CD4-positive, alpha-beta T cell (primary cell): ENCODE results near the gene TNNT2. TPM values are rescaled to one million over a fixed set of nuclear protein-coding genes. Genes with fewer than 3 reads are reported as not detected.

Source experiments
- ATAC-seq: fragments of 200-7000 bp; cut with Tn5 transposase; one replicate; pipeline ENCODE4 v1.10.0; 2022; ENCODE audit warnings: mild to moderate bottlenecking; ENCODE audit not compliant: poor library complexity
- CTCF ChIA-PET: fragments of 350-600 bp; sonication (Branson Sonifier 250); formaldehyde crosslinking; loops from one replicate; lab custom pipeline; 2021; ENCODE audit warnings: antibody characterized with exemption, inconsistent platforms; lab: Charles Lee
- POLR2A ChIA-PET: fragments of 350-600 bp; sonication (Branson Sonifier 250); formaldehyde crosslinking; loops from one replicate; lab custom pipeline; 2021; ENCODE audit warnings: antibody characterized with exemption, inconsistent platforms; lab: Charles Lee
- DNase-seq, 14 experiments: peaks; one replicate each; pipeline ENCODE4 v3.0.0-alpha.2; 2013 to 2020; ENCODE audit warnings: mixed read lengths in 2 of 14
- H3K27ac ChIP-seq, 2 donors: one replicate each; pipeline versions ENCODE4 v1.5.1 to v1.7.0; 2013; ENCODE audit warnings: low read length in 2 of 2, low read depth in 1 of 2, mild to moderate bottlenecking in 1 of 2
- H3K27me3 ChIP-seq, 2 experiments: 1 replicate in 1 of 2; 2 replicates in 1 of 2; pipeline versions ENCODE4 v1.6.1 to v1.7.0; 2013; ENCODE audit warnings: low read length in 2 of 2, control low read depth in 1 of 2, mild to moderate bottlenecking in 1 of 2, moderate library complexity in 1 of 2; ENCODE audit not compliant: insufficient read depth in 2 of 2, control insufficient read depth in 1 of 2
- H3K36me3 ChIP-seq: one replicate; pipeline ENCODE4 v1.6.1; 2013; ENCODE audit warnings: low read length, control low read depth; ENCODE audit not compliant: insufficient read depth
- H3K4me1 ChIP-seq: one replicate; pipeline ENCODE4 v1.6.1; 2013; ENCODE audit warnings: low read length, control low read depth; ENCODE audit not compliant: insufficient read depth
- H3K4me3 ChIP-seq: one replicate; pipeline ENCODE4 v1.5.1; 2013; ENCODE audit warnings: mild to moderate bottlenecking, low read length, moderate library complexity
- H3K9me3 ChIP-seq, 2 experiments: 1 replicate in 1 of 2; 2 replicates in 1 of 2; pipeline versions ENCODE4 v1.6.1 to v1.7.0; 2013; ENCODE audit warnings: low read length in 2 of 2, mild to moderate bottlenecking in 2 of 2, control low read depth in 1 of 2, moderate library complexity in 1 of 2; ENCODE audit not compliant: control insufficient read depth in 1 of 2, insufficient read depth in 1 of 2
- H3K27ac Mint-ChIP-seq: one replicate; pipeline ENCODE4 v1.8.0; 2020; ENCODE audit warnings: mixed read lengths
- H3K27me3 Mint-ChIP-seq: one replicate; pipeline ENCODE4 v1.8.0; 2021; ENCODE audit warnings: mixed read lengths
- H3K36me3 Mint-ChIP-seq: one replicate; pipeline ENCODE4 v1.8.0; 2021; ENCODE audit warnings: low read depth, mixed read lengths
- H3K4me1 Mint-ChIP-seq: one replicate; pipeline ENCODE4 v1.8.0; 2021; ENCODE audit warnings: low read depth, mixed read lengths
- H3K4me3 Mint-ChIP-seq: one replicate; pipeline ENCODE4 v1.8.0; 2020; ENCODE audit warnings: mild to moderate bottlenecking, mixed read lengths
- H3K9me3 Mint-ChIP-seq: one replicate; pipeline ENCODE4 v1.8.0; 2020; ENCODE audit warnings: mixed read lengths
- intact Hi-C, 2 experiments: fragments of 100-400 bp; cut with DNase I in 1 of 2; cut with micrococcal nuclease in 1 of 2; formaldehyde crosslinking; loops; one replicate each; pipeline versions ENCODE4 v1.15.1 to v1.9.0; 2023 to 2025; cut with DNase I, micrococcal nuclease
- total RNA-seq, 174 experiments: library from RNA in 2 of 174; stranded (reverse) in 2 of 174; gene quantifications; one replicate each; pipeline ENCODE4 v1.2.3 and lab custom pipeline; 2021 to 2026
- TF ChIP-seq, protein P1 (sequence below): fragments of 200-600 bp; IDR thresholded peaks from one replicate; pipeline ENCODE4 v1.8.0; 2022; ENCODE audit warnings: antibody characterized with exemption, mild to moderate bottlenecking

Gene TNNT2
- total RNA-seq, 2 experiments from 2014 or later, result not detected

DNA sequence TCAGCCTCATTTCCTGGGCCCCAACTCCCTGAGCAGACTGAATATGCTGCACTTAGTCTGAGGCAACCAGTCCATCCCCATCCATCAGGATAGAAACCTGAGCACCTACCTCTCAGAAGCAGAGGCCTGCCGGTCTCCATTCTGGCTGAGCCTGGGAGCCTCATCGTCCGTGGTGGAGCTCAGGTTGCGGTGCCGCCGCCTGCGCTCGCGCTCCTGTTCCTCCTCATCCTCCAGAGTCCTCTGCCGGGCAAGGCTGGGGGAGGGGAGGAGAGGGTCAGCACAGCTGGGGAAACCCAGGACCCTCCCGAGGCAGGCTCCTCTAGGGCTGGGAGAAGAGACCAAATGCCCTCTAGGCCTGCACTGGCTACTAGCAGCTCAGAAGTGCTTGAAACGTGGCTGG is 11.6 kb upstream of the TNNT2 start:
- DNase-seq (no peak), ATAC-seq (no peak)
- no peaks in the 10 kb centered on the region for H3K4me1 ChIP-seq
- no peak overlapping the region for H3K4me3 ChIP-seq
- no peaks in the 10 kb centered on the region for H3K4me1 Mint-ChIP-seq
- CTCF ChIA-PET, result no interaction called here
- H3K27me3 Mint-ChIP-seq, result peaks cover 23% of the 10 kb centered on the region
- no peak overlapping the region for H3K27ac ChIP-seq
- POLR2A ChIA-PET, result no interaction called here
- intact Hi-C loops, result no loop called here
- TF ChIP-seq, protein P1, sequence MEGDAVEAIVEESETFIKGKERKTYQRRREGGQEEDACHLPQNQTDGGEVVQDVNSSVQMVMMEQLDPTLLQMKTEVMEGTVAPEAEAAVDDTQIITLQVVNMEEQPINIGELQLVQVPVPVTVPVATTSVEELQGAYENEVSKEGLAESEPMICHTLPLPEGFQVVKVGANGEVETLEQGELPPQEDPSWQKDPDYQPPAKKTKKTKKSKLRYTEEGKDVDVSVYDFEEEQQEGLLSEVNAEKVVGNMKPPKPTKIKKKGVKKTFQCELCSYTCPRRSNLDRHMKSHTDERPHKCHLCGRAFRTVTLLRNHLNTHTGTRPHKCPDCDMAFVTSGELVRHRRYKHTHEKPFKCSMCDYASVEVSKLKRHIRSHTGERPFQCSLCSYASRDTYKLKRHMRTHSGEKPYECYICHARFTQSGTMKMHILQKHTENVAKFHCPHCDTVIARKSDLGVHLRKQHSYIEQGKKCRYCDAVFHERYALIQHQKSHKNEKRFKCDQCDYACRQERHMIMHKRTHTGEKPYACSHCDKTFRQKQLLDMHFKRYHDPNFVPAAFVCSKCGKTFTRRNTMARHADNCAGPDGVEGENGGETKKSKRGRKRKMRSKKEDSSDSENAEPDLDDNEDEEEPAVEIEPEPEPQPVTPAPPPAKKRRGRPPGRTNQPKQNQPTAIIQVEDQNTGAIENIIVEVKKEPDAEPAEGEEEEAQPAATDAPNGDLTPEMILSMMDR, result no peak
- no peak overlapping the region for H3K27ac Mint-ChIP-seq
- no peaks in the 10 kb centered on the region for H3K9me3 ChIP-seq
- peaks cover 0 to 2% of the 10 kb centered on the region in 2 experiments for H3K27me3 ChIP-seq
- H3K36me3 ChIP-seq, result no peaks in the 10 kb centered on the region
- H3K4me3 Mint-ChIP-seq, result no peak overlapping the region
- H3K36me3 Mint-ChIP-seq, result no peaks in the 10 kb centered on the region
- H3K9me3 Mint-ChIP-seq, result no peaks in the 10 kb centered on the region

DNA sequence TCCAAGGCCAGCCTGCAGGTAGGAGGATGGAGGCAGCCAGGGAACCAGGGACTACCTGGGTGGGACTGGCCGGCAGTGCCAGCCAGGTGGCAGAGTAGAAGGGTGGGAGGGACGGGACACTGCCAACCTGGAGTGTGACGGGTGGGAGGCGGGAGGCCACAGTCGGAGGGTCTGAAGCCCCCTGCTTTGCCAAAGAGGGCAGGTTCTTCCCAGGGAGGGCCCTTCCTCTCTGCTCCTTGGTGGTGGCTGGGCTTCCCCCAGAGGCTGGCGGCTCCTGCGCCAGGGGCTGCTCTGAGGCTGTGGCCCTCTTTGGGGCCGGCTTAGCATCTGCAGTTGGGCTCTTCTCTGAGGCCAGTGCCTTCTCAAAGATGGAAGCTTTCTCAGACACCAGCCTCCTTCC is 8.7 kb upstream of the TNNT2 start:
- ChIA-PET CTCF (no interaction called here), POLR2A (no interaction called here)
- Mint-ChIP-seq H3K27ac (no peak overlapping the region), H3K27me3 (peaks cover 18% of the 10 kb centered on the region), H3K4me3 (no peak overlapping the region), H3K4me1 (no peaks in the 10 kb centered on the region), H3K36me3 (no peaks in the 10 kb centered on the region), H3K9me3 (no peaks in the 10 kb centered on the region)
- Histone ChIP-seq H3K27me3 (peaks cover 2 to 3% of the 10 kb centered on the region in 2 experiments), H3K27ac (no peak overlapping the region), H3K4me1 (no peaks in the 10 kb centered on the region), H3K4me3 (no peak overlapping the region), H3K36me3 (no peaks in the 10 kb centered on the region), H3K9me3 (no peaks in the 10 kb centered on the region)
- TF ChIP-seq, protein P1, result no peak
- DNase-seq (no peak), ATAC-seq (no peak)
- intact Hi-C loops, result no loop called here

DNA sequence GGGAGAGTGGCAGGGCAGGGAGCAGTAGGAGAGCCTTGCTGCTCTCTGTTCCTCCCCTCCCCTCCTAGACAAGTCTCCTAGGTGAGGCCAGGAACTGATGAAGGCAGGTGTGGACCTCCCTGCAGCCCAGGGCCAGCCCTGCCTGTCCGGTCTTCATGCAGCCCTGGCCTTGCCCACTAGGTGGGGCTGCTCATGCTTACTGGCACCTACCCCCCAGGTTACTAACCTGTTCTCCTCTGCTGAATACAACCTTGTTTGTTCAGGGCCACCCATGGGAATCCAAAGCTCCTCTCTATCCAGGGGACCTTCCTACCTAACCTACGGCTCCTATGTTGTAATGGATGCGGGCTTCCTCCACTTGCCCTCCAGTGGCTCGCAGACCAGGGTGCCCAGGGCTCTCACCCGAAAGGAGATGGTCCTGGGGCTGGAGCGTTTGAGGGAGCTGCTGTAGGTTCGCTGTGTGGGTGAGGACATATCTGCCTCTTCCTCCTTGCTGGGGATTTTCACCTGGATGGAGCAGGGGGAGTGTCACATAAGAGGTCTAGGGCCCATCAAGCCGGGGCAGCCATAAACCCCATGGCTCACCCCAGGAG is 7.9 kb upstream of the TNNT2 start:
- Mint-ChIP-seq H3K9me3 (no peaks in the 10 kb centered on the region), H3K27me3 (peaks cover 18% of the 10 kb centered on the region), H3K4me3 (no peak overlapping the region), H3K4me1 (no peaks in the 10 kb centered on the region), H3K36me3 (no peaks in the 10 kb centered on the region), H3K27ac (no peak overlapping the region)
- H3K36me3 ChIP-seq, result no peaks in the 10 kb centered on the region
- DNase-seq (peak in 9 of 14 experiments; percentile 7 to 47 (median 16)), ATAC-seq (no peak)
- H3K9me3 ChIP-seq, result no peaks in the 10 kb centered on the region
- POLR2A ChIA-PET, result no interaction called here
- H3K27ac ChIP-seq, result no peak overlapping the region
- no peaks in the 10 kb centered on the region for H3K4me1 ChIP-seq
- H3K27me3 ChIP-seq, result peaks cover 2 to 3% of the 10 kb centered on the region in 2 experiments
- intact Hi-C loops, result no loop called here
- CTCF ChIA-PET, result no interaction called here
- no peak overlapping the region for H3K4me3 ChIP-seq
- TF ChIP-seq, protein P1, result peak; percentile 37
